HG03439 (cell line): ENCODE results near the gene VPREB1.
"Not testable (repeated sequence)": the region's sequence is repeated elsewhere in the genome, so short reads cannot be mapped to it uniquely, and the experiment has no call there.

Experiments used
- ATAC-seq: cut with Tn5 transposase; IDR thresholded peaks from one replicate; pipeline ENCODE4 v1.9.1; 2021; ENCODE audit warnings: mild to moderate bottlenecking, moderate library complexity; ENCODE audit not compliant: unreplicated experiment

Gene VPREB1

DNA sequence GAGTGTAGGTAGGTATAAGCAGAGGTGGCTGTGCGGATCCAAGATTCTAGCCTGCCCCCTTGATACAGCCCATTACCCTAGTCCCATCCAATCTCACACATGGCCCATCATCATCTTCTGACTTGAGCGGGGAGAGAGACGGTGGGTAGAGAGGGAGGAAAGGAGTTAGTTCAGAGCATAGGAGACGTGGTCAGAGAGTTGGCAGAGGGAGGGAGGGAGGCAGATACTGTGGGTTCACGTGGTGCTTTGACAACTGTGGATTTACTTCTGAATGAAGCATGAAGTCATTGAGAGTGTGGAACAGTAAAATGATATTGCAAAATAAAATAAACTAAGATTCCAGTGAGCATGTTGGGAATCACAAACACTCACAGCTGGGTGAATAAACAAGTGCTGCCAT lies 31.4 kb upstream of the VPREB1 start:
- ATAC-seq: no peak

DNA sequence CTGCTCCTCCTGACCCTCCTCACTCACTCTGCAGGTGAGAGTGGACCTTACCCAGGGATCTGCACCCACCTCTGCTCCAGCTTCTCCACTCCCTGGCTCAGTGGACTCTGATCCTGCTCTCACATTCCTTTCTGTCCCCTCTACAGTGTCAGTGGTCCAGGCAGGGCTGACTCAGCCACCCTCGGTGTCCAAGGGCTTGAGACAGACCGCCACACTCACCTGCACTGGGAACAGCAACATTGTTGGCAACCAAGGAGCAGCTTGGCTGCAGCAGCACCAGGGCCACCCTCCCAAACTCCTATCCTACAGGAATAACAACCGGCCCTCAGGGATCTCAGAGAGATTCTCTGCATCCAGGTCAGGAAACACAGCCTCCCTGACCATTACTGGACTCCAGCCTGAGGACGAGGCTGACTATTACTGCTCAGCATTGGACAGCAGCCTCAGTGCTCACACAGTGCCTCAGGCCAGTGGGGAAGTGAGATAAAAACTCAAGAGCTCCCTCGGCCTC lies 29.7 kb upstream of the VPREB1 start:
- ATAC-seq: no peak

DNA sequence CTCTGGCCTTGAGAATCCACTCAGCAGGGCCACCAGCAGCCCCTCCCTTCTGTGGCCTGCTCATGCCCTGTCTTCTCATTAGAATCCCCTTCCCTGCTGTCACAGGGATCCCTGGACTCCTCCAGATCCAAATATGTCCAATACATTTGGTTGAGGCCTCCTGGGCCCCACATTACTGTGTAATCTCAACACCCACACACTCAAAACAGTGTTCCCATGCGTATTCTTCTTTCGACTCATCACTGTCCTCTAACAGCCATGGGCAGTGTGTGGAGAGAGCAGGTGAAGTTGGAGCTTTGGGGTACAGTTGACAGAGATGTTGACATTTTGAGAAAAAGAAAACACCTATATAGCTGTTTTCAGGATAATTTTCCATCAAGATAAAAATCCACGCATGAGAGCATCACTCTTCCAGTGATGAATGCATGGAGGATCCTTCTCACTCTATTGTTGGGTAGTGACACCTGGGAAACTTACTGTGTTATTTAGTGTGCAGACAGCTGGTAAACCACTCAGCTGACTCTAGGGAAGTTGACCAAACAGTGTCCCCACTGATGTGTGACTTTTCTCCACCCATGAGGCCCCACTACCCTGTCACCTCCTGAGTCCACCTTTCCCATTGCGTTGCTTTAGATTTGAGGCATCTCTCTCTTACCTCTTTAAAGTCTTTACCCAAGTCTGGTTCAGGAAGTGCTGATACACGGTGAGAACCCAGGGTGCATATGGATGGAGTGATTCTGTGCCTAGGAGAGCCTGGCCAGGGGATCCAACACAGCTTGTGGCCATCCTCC lies 28.7 kb upstream of the VPREB1 start:
- ATAC-seq: no peak

DNA sequence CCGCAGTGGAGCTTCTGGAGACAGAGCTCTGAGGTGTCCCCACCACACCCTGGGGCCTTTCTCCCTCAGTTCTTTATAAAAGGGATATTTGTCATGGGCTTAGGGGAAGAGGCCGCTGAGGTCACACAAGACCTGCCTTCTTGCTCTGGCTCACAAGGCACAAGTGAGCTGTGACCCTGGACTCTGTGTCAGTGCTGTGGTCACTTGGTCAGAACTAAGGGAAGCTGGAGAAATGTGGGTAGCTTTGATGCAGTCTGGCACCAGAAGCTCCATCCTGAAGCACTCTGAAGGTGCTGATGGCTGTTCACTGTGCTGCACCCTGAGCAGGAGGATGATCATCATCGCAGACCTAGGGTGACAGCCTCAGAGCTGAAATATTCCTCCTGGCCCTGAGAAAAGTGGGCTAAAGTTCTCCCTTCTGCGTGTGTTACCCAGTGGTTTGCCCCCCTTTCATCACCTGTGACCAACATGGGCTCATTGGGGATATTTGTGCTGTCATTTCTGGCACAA lies 28.1 kb upstream of the VPREB1 start:
- ATAC-seq: no peak

DNA sequence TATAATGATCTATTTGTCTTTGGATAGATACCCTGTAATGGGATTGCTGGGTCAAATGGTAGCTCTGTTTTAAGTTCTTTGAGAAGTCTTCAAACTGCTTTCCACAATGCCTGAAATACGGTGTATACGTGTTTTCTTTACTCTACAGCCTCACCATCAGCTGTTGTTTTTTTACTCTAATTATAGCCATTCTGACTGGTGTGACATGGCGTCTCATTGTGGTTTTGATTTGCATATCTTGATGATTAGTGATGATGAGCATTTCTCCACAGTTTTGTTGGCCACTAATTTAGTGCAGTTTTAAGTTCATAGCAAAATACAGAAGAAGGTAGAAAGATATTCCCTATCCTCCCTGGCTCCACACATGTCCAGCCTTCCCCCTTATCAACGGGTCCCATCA lies 26.3 kb upstream of the VPREB1 start:
- no peak for ATAC-seq

DNA sequence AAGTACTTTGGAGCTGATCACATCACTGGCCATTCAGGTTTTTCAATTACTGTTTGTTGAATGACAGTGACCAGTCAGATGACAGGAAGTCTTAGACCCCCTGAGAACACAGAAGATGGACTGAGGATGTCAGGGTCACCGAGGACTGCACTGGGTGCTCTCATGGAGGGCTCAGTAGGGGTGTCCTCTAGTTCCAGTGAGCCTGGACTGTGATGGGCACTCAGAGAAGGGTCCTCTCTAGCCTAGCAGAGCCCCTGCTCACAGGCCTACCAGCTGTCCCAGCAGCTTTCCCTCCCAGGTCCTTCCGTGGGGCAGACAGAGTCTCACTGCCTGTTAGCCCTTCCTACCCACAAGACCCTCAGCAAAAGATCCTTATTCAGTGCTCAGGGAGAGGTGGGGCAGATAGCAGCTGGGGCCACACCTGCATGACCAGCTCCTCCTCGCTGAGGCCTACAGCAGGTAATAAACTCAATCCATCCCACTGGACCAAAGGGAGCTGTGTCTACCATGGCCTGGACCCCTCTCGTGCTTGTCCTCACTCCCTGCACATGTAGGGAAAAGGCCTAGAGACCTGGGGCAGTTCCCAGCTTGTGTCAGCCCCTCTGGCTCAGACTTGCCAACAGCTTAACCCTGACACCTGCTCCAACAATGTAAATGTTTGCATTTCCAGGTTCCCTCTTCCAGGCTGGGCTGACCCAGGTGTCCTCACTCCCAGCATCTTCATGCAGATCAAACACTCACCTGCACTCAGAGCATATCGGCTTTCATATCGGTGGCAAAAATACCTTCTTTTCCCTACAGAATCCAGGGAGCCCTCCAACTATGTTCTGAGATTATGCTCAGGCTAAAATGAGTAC lies 25.2 kb upstream of the VPREB1 start:
- no peak for ATAC-seq

DNA sequence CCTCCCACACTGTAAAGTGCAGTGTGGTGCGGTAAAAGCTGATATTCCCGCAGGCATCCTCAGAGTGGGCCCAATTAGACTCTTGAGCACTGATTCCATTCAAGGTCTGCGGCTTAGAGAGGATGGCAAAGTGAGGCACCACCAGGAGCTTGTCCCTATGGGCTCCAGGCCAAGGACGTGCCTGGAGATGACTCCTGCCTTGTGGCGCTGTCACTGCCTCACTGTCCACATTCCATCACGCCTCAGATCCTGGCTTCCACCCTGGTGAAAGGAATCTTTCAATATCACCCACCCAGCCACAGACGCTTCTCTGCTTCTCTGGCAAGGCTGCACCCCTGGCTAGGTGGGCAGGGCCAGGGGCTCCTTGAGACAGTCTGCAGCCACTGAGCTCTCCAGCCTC lies 23.5 kb upstream of the VPREB1 start:
- not testable (repeated sequence) for ATAC-seq

DNA sequence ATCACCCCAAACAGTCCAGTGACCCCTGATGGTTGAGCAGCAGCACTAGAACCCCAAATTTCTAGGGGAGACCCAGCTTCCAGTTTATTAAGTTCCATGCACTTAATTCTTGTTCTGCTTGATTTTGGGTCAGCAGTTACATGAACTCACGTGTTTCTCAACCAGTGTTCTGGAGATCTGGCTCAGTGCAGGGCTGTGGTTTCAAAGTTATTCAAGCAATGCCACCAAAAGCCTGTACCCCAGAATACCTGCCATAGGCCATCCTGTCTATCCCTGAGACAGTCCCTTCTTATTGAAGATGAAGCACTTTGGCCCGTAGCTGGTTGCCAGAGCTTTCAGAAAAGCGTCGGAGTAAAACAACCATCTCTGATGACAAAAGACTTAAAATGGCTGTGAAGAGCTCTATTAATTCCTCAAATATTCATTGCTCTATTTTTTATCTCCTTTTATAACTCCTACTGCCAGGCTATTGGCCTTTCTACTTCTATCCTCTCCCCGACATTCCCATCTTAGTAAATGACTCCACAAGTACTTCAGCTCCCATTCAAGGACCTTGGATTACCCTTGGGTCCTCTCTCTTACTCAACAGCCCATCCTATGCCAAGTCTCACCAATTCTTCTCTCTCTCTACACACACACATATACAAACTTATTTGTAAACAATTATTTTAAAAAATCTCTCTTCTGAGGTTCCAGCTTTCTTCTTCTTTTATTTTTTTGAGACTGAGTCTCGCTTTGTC lies 18.0 kb upstream of the VPREB1 start:
- ATAC-seq: no peak

DNA sequence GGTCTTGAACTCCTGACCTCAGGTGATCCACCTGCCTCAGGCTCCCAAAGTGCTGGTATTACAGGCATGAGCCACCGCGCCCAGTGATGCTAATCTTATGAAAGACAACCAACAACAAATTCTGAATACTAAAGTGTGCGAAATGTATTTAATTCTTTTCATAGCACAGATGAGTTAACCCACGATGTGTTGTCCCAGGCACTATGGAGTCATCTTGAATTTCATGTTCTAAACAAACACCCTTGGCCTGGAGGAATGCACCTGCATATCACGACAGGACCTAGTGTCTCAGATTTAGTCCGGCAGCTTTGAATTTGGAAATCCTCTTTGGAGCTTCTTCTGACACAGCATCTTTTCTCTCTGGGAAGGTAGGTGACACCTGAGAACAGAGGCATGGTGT lies 16.2 kb upstream of the VPREB1 start:
- no peak for ATAC-seq

DNA sequence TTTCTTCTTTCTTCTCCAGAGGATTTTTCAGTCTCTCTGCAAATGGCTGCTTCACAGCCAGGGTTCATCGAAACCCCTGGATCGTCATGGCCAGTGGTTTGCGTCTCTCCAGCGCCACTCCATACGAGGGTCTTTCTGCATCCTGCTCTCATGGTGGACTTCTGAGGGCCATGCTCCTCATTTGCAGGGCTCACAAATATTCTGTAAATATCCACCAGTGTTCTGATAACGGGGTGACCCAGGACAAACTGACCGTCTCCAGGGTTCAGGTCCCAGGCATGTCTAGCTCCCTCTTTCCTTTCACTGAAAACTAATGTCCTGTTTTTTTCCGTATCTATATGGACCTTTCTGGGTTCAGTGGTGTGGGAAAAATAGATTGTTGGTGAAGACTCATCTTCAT lies 15.7 kb upstream of the VPREB1 start:
- ATAC-seq: no peak

DNA sequence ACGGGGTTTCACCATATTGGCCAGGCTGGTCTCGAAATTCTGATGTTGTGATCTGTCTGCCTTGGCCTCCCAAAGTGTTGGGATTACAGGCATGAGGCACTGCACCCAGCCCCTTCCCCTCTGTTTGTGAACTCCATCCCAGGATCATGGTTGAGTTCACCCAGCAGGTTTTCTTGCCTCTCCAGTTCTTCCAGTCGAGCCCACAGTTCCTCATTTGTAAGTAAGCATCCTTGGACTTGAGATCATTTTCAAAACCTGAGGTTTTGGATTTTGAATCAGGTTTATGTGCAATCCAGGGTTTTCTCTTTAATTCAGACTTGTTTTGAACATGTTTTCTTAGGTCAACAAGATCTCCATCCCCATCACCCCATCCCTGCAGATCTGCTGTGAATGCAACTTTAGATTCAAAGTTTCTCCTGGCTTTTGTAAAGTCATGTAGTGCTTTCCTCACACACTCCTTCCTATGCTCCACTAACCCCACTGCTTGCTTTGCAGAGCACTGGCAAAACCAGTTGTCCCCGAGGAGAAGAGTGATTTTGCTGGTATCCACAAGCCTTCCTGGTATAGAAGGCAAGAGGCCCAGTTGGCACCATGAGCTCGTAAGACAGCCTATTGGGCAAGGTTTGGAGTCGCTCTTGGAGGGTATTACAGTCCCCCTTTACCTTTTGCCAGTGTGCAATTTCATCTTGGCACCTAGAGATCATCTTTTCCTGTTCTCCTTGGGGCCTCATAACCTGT lies 14.7 kb upstream of the VPREB1 start:
- ATAC-seq: no peak

DNA sequence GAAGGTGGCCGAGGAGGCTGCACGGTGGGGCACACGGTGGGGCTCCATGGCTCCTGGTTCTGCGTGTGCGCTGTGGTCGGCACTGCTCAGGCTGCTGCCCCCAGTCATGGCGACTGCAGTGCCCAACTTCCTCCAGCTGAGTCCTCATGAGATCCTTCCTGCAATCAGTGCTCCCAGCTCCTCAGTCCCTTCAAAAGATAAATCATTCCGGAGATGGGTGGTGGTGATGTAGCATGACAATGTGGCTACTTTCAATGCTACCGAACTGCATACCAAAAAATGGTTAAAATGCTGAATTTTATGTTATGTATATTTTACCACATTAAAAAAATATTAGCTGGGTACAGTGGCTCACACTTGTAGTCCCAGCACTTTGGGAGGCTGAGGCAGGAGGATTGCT lies 14.1 kb upstream of the VPREB1 start:
- ATAC-seq: no peak

DNA sequence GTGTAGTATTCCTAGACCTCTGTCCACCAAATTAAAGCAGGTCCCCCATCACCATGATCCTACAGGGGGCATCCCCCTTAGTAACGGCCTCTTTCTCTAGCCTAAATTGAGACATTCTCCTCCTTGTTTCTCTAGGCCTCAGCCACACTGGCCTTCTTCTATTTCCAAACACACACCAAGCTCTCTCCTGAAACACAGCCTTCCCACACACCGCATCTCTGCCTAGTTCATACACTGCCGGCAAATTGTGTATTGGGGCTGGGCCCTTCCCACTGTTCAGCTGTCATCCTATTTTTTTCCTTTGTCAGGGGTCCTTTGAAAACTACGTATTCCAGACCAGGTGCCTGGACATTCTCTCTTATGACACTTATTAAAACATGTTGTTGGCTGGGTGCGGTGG lies 11.5 kb upstream of the VPREB1 start:
- ATAC-seq: no peak

DNA sequence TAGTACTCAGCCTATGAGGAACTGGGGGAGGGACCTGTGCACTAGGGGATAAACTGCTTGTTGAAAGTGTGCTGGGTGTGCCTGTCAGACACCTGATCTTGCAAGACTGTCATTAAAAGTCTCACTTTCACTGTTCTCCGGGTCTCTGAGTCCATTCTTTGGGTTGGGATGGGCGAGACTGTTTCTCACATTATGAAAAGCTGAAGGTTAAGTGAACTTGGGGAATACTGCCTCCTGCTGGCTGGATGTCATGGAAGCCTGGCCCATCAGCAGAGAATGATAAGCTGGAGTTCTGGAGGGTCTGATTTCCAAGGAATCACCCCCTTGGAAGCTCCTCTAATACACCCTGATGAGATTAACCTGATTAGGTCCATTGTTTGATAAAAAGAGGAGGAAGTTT lies 9.0 kb upstream of the VPREB1 start:
- no peak for ATAC-seq

DNA sequence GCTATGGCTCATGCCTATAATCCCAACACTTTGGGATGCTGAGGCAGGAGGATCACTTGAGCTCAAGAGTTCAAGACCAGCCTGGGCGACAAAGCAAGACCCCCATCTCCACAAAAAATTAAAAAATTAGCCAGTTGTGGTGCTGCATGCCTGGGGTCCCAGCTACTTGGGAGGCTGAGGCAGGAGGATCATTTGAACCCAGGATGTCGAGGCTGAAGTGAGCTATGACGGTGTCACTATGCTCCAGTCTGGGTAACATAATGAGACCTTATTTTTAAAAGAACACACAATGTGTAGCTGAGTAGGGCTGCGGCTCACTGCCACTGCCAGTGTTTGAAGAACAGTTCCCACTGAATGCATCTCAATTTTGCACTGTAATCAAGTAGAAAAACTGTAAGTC lies 7.1 kb upstream of the VPREB1 start:
- ATAC-seq: no peak

DNA sequence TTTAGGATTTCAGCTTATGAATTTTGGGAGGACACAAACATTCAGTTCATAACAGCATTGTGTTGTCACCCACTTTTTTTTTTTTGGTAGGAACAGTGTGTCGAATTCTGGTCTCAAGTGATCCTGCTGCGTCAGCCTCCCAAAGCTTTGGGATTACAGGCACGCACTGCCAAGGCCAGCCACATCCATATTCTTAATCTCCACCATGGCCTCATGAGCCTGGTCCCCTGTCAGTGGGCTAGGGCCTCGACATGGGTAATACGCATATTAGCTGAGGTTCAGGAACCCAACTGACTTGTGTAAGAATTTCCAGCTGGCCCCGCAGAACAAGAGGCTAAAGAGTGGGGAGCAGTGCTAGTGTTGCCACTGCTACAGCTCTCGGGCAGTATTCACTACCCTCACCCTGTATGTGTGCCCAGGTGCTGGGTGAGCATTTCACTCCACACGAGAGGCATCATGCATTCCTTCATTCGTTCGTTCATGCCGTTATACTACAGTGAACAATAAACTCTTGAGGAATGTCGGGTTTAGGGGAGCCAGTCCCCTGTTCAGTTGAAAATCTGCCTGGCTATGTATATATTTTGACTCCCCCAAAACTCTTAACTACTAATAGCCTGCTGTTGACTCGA lies 5.2 kb upstream of the VPREB1 start:
- no peak for ATAC-seq

DNA sequence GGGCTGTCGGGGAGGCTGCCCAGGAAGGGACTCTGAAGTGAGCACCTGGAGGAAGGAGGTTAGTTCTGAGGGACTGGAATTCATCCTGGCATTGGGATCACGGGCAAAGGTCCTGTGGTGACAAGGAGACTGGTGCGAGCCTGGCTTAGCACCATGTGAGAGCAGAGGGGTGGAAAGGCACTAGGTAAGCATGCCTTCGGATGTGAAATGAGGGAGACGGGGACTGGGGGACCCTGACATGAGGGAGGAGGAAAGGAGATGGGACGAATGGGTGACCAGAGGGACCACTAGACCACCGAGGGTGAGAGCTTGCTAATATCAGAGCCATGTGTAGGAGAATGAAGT lies 3.1 kb upstream of the VPREB1 start:
- ATAC-seq: no peak

DNA sequence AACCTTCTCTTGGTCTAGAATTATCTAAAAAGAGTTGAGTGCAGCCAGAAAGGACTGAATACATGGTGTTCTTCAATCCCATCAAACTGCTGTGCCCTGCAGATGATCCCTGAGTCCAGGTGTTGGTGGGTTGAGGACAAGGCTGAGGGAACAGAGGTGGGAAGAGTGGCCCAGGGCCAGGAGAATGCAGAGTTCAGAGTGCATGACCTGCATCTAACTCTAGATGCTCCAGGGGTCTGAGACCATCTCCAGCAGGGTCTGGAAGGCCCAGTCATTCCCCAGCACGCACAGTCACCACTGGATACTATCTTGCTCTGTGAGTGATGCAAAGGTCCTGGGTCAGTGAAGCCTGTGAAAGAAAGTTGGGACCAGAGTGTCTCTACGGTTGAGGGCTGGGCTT lies 2.1 kb upstream of the VPREB1 start:
- no peak for ATAC-seq

DNA sequence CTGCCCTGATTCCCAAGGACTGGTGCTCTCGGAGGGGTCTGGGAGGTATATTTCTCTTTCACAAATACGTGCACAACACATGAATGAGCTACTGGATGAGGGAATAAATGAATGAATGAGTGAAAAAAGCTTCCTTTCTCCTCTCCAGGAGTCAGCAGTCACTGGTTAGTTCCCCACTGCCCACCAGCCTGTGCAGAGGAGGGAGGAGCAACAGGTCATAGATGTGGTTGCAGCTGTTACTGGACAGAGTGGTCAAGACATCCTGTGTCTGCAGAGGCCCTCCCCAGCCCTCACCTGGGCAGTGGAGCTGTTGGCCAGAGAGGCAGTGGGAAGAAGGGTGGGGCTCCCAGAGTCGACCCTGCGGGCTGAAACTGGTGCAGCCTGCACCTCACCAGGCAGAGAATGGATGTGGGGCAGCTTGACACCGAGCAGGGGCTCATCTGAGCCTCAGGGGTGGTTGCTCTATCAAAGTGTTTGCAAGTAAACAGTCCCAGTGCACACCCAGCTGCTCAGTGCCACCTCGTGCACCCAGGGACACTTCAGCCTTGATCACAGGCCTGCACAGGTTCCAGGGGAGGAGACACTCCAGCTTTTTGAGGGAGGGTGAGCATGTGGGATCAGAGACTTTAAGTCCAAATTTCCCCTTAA lies 1.4 kb upstream of the VPREB1 start:
- ATAC-seq: no peak
